Activated CD4-positive, CD25-positive, alpha-beta regulatory T cell treated with anti-CD3 and anti-CD28 coated beads, Interleukin-2, amount 50 U/mL, for 72 hours (primary cell): ENCODE results near the gene TMOD1.

Experiments
- DNase-seq: peaks from one replicate; pipeline ENCODE4 v3.0.0; 2021

The TMOD1 gene

GRCh38 chr9:97500263-97500662 is 1.2 kb upstream of the TMOD1 start:
- DNase-seq: no peak

- no peak for DNase-seq
These were observed 695 bp upstream of the TMOD1 start for GRCh38 chr9:97500765-97501176.

- DNase-seq: no peak
These were observed 431 bp downstream of the TMOD1 start for GRCh38 chr9:97501972-97502221.

- no peak for DNase-seq
These were observed 937 bp downstream of the TMOD1 start for GRCh38 chr9:97502222-97502983.

DNA sequence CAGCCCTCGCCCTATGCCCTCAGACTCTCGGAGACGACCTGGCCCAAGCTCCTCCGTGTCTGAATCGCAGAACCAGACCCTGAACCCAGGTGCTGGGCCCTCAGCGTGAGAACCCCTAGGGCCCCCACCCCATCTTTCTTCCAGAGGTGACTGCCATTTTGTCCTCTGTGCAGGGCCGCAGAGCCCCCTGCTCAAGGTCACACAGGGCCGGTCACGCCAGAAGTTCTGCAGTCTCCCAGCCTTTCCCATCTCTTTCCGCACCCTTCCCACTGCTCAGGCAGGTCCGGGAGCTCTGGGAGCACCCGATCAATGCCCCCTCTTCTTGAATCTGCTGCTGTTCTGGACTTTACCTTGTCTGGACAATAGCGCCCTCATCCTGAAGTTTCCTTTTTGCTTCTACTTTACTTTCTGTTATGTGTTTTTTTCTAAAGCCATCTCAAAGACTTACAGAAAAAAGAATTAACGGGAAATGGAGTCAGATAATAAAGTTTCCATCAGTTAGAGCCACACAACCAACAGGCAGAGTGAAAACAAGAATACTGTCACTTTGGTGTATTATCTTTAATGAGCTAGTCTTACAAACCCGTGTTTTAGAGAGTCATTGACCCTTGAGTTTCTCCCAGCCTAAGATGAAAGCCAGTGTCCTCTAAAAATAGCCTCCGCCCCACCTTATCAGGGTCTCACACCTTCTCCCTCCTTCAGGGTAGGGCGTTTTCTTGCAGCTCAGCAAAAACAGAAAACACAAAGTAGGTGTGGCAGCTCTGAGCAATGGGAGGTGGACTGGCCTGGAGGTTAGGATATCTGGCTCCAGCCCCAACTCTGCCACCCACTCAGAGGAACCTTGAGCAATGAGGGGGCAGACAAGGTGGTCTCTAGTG is 1.8 kb downstream of the TMOD1 start:
- DNase-seq: no peak

GRCh38 chr9:97503862-97504210 is 2.4 kb downstream of the TMOD1 start:
- no peak for DNase-seq

- DNase-seq: no peak
These were observed 3.1 kb downstream of the TMOD1 start for GRCh38 chr9:97504381-97505216.

- DNase-seq: no peak
These were observed 4.4 kb downstream of the TMOD1 start for GRCh38 chr9:97505845-97506244.

DNA sequence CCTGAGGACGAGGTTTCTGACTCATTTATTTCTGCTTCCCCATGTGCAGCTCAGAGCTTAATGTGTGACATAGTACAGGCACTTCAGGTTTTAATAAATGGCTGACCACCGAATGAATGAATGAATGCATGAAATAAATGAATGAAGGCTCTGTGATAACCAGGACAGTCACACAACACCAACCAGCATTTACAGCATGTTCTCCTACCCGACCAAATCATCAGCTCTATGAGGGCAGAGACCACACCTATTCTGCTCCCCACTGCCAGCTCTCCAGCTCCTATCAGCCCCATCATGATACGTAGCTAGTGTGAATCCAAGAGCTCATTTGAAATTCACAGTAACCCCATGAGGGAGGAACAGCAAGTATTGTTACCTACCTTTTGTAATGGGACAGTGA is 4.8 kb downstream of the TMOD1 start:
- DNase-seq: no peak

- no peak for DNase-seq
These were observed 5.3 kb downstream of the TMOD1 start for GRCh38 chr9:97506787-97507186.

- DNase-seq: no peak
These were observed 6.0 kb downstream of the TMOD1 start for GRCh38 chr9:97507428-97507984.

DNA sequence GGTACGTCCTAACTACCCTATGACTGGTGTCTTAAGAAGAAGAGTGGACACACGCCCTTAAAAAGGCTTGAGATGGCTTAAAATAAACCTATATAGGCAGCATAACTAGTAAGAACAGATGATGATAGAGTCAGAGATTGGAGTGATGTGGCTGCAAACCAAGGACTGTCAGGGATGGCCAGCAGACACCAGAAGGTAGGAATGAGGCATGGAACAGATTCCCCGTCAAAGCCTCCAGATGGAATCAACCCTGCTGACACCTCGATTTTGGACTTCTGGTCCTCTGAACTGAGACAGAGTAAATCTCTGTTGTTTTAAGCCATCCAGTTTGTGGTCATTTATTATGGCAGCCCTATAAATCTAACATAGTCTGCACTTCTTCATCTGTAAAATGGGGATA is 7.4 kb downstream of the TMOD1 start:
- DNase-seq: no peak

- DNase-seq: no peak
These were observed 9.6 kb downstream of the TMOD1 start for GRCh38 chr9:97510797-97511654.

DNA sequence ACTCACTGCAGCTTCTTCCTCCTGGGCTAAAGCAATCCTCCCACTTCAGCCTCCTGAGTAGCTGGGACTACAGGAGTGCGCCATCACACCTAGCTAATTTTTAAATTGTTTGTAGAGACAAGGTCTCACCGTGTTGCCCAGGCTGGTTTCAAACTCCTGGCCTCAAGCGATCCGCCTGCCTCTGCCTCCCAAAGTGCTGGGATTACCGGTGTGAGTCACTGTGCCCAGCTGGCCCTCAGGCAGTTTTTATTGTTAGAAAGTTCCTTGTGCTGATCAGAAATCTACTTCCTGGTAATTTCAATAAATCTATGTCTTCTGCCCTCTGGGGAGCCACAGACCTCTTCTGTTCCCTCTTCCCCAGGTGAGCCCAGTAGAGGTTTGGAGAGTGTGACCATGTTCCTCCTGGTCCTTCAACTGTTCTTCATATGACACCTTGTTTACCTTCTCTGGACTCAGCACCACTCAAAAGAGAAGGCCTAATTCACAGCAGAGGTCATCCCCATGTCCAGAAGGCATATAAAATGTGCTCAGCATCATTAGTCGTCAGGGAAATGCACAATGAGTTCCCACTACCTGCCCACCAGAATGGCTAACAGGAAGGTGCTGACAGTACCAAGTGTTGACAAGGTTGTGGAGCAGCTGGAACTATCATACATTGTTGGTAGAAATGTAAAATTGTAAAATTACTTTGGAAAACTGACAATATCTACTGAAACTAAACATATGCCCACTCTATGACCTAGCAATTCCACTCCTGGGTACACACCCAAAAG is 10.4 kb downstream of the TMOD1 start:
- no peak for DNase-seq

DNA sequence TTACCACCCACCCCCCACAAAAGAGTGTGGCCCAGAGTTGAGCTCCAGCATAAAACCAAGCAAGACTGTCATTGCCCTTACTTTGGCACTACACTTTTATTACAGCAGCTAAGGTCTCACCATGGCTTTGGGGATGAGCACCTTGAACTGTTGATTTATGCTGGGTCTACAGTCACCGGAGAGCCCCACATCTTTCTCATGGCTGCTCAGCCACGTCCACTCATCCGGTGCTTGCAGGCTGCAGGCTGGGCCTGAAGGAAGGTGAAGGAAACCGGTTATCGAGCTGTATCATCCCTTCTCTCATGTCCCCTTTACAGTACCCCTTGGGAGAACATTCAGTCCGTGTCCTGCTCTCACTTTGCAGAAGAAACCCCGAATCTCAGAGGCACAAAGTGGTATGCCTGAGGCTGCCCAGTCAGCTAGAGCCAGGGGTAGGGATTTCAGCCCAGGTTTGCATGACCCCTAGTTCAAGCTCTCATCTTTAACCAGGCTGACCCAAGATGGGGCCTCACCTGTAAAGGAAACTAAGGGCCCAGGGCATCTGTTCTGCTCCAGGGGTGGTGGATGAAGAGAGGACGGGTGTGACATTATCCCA is 11.6 kb downstream of the TMOD1 start:
- no peak for DNase-seq

DNA sequence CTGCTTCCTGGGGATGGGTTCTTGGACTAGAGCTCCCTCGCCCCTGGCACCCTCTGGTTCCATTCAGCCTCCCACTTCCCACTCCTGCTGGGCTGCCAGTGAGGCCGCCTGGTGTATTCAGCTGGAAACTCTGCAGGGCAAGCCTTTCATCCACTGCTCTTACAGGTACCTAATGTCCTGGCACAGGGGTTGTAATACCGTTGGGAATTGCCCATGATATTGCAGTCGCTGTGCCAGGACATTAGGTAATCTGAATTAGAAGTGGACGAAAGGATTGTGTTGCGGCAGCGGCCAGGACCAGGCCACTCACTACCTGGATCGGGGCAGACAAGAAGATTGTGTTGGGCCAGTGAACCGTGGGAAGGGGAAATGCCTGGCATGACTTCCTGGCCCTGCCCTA is 13.1 kb downstream of the TMOD1 start:
- DNase-seq: no peak

DNA sequence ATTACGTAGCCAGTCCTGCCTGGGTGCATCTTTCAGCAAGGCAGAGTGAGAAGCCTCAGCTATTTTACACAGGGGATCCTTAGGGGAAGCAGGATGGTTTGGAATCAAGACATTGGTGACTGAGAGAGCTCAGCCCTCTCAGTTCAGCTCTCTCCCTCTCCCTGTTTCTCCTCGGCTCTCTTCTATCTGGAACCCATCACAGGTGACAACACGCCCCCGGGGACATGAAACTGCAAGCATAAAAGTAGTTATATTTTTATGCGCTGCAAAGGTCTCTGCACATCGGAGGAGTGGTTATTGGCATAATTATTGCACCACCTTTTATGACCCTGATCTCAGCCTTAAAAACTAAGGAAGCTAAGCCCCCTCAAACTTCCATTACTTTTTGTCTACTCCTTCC is 14.2 kb downstream of the TMOD1 start:
- DNase-seq: no peak

DNA sequence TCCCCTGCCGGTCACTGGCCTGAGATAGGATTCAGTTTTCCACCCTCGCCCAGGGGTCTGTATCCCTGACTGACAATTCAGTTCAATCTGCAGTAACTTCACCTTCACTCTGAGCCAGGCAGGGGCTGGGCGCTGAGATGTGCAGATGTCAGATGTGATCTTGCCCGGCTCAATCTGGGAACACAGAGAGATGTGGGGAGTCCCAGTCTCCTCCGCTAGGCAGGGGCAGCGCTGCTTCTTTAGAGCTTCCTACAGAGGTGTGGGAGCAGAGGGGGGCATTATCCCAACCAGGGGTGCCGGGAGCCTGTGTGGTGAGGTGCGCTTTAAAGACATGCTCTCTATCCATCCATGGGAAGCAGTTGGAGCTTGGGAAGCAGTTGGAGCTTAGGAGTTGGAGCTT is 14.6 kb downstream of the TMOD1 start:
- DNase-seq: no peak

DNA sequence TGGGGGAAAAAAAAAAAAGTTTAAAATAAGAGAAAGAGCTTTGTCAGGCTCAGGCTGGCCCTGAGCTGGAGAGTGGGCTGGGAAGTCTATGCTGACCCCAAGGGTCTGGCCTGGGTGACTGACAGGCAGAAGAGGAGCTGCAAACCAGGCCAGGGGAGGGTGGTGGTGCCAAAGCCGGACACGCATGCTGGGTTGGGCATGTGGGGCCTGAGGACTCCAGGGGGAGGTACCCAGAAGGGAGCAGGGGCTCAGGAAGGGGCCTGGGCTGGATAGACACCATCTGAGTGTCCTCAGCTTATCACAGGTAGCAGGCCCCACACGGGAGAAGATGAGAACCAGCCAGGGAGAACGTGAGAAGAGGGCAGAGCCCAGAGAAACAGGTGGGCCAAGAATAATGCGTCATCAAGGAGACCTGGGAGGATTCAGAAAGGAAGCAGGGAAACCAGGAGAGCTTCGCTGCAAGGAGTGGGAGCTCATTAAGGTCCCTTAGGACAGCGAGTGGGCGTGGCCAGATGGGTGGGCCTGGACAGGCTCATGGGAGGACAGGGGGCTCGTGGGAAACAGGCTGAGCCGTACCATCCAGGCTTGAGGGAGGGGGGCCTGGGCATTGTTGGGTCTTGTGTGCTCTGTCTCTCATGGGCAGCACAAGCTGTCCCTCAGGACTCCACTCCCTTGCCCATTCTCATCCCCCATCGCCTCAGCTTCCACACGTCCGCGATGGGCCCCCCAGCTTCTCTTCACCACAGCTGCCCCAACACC is 16.0 kb downstream of the TMOD1 start:
- no peak for DNase-seq

DNA sequence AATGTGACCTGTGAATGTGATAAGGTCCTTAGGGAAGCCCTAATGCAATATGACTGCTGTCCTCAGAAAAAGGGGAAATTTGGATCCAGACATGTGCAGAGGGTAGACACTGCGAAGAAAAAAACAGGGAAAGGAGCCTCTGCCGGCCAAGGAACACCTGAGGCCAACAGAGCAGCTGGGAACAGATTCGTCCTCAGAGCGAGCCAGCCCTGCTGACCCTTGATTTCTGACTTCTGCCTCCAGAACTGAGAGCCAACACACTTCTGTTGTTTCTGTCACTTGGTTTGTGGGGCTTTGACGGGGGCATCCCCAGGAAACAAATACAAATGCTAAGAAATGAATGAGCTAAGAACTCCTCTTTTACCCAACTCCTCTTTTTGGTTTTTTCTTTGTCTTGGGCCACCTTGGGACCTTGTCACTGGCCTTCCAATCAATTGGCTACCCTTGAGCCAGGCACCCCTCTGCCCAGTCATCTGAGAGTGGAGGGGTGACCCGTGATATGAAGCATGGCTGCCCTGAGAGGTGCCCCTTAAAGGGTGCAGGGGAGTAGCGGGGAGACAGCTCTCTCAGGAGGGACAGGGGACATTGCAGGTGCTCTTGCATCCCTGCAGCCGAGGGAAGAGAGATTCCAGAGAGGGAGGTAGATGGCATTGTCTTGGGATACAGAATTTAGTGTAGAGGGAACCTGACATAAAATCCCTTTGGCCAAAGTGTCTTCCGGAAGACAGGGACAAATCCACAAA is 16.9 kb downstream of the TMOD1 start:
- no peak for DNase-seq
